ENCODE measurements around the gene THBS3. TPM values are rescaled to one million over a fixed set of nuclear protein-coding genes. Genes with fewer than 3 reads are reported as not detected.

Gene THBS3
- total and polyA plus RNA-seq, 2 of the 13 experiments (the other 11 are each of a cell fraction or from before 2014, with no cell fraction given) = 0.86 to 3.6 TPM

- peak; percentile 63 for TF ChIP-seq ZBTB38 (CRISPR knock-in tag; IDR thresholded peaks at IDR 0.05)
- no peak for TF ChIP-seq MLXIP (CRISPR knock-in tag; IDR thresholded peaks at IDR 0.05; ENCODE audit: borderline replicate concordance)
- no peak for TF ChIP-seq SMAD9 (CRISPR knock-in tag; IDR thresholded peaks at IDR 0.05)
- peak; percentile 84; the same call in 1 of the 2 replicates for TF ChIP-seq MTERF4 (CRISPR knock-in tag; IDR thresholded peaks at IDR 0.05)
- TF ChIP-seq ZNF550 (CRISPR knock-in tag; IDR thresholded peaks at IDR 0.05; ENCODE audit: borderline replicate concordance) = no peak
- TF ChIP-seq NPAS2 (CRISPR knock-in tag; IDR thresholded peaks at IDR 0.05; ENCODE audit: borderline replicate concordance) = no peak
- TF ChIP-seq ZNF607 (CRISPR knock-in tag; IDR thresholded peaks at IDR 0.05; ENCODE audit: borderline replicate concordance) = no peak
- no peak for TF ChIP-seq ELK4 (CRISPR knock-in tag; IDR thresholded peaks at IDR 0.05; ENCODE audit: borderline replicate concordance)
- no peak for TF ChIP-seq ZNF562 (CRISPR knock-in tag; IDR thresholded peaks at IDR 0.05; ENCODE audit: borderline replicate concordance)
- peak; percentile 95 for TF ChIP-seq ZNF281 (CRISPR knock-in tag; IDR thresholded peaks at IDR 0.05; ENCODE audit: borderline replicate concordance)
- no peak for TF ChIP-seq ETV5 (CRISPR knock-in tag; IDR thresholded peaks at IDR 0.05; ENCODE audit: borderline replicate concordance)
- no peak for TF ChIP-seq HNRNPH1 (optimal IDR thresholded peaks at IDR 0.05; ENCODE audit: low read depth, low read length)
- TF ChIP-seq ZNF207 (IDR thresholded peaks at IDR 0.05; ENCODE audit: borderline replicate concordance) = no peak
- TF ChIP-seq ZBTB26 (CRISPR knock-in tag; IDR thresholded peaks at IDR 0.05; ENCODE audit: borderline replicate concordance) = no peak
These were observed 1.0 kb upstream of the THBS3 start, which contains the start of gene MTX1 (continued) for GRCh38 chr1:155208541-155209311.
